ENCODE results near the gene NCBP2.

Gene NCBP2

DNA sequence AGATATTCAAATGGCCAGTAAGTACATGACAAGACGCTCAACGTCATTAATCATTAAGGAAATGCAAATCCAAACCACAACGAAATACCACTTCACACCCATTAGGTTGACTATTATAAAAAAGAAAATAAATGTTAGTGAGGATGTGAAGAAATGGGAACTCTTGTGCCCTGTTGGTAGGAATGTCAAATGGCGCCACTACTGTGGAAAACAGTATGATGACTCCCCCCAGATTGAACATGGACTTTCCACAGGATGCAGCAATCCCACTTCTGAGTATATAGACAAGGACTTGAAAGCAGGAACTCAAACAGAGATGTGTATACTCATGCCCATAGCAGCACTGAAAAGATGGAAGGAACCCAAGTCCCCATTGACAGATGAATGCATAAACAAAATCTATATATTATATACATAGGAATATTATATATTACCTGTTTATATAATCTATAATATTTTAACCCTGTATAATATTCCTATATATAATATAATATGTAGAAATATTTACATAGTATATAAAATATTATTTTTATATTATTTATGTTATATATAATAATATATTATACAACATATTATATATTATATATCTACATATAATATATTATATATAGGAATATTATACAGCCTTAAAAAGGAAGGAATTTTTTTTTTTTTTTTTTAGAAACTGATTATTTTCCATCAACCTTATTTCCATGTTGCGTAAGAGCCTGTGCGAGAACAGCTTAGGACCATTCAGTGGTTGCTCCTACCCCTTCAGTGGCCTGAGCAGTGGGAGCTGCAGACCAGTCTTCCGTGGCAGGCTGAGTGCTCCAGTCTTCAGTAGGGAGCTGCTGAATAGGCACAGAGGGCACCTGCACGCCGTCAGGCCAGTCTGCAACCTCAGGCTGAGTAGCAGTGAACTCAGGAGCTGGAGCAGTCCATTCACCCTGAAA, 43.9 kb upstream of the NCBP2 start:
- TF ChIP-seq, protein P1, sequence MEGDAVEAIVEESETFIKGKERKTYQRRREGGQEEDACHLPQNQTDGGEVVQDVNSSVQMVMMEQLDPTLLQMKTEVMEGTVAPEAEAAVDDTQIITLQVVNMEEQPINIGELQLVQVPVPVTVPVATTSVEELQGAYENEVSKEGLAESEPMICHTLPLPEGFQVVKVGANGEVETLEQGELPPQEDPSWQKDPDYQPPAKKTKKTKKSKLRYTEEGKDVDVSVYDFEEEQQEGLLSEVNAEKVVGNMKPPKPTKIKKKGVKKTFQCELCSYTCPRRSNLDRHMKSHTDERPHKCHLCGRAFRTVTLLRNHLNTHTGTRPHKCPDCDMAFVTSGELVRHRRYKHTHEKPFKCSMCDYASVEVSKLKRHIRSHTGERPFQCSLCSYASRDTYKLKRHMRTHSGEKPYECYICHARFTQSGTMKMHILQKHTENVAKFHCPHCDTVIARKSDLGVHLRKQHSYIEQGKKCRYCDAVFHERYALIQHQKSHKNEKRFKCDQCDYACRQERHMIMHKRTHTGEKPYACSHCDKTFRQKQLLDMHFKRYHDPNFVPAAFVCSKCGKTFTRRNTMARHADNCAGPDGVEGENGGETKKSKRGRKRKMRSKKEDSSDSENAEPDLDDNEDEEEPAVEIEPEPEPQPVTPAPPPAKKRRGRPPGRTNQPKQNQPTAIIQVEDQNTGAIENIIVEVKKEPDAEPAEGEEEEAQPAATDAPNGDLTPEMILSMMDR (conservative IDR thresholded peaks at IDR 0.05; ENCODE audit: low read depth, low read length) = peak; percentile 19
- H3K4me3 ChIP-seq (ENCODE audit: low read length) = no peak overlapping the region
- no peak for DNase-seq (ENCODE audit: low read depth)

DNA sequence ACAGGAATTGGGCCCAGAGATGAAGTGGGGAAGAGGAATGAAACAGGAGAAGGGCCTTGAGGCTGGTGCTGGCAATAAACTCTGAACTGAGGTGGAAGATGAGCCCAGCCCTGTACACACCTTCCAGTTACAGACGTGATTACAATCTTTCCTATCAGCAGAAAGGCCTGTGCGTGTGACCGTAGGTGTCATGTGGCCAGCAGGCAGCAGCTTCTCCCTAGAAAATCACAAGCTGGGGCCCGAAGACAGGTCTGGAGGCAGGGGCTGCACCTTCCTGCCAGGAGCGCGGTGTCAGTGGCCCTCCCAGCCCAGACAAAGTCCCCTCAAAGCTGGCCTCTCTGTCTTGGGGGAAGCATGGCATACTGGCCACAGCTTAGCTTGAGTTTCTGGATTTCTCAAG, 43.0 kb upstream of the NCBP2 start:
- TF ChIP-seq, protein P1 (conservative IDR thresholded peaks at IDR 0.05; ENCODE audit: low read depth, low read length) = no peak
- no peak overlapping the region for H3K4me3 ChIP-seq (ENCODE audit: low read length)
- no peak for DNase-seq (ENCODE audit: low read depth)

DNA sequence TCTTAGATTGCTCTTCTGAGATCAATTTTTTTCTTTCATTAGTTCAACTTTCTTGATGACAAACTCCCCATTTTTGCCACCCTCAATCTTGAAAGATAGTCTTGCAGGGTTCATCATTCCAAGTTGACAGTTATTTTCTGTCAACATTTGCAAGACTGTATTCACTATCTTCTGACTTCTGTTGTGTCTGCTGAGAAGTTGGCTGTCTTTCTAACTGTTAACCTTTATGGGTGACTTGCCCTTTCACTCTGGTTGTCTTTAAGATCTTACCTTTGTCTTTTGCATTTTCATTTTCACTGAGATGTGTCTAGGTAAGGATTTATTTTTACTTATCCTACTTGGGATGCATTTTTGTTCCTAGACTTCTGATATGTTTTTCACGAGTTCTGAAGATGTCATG, 40.9 kb upstream of the NCBP2 start:
- TF ChIP-seq, protein P1 (conservative IDR thresholded peaks at IDR 0.05; ENCODE audit: low read depth, low read length) = no peak
- H3K4me3 ChIP-seq (ENCODE audit: low read length) = no peak overlapping the region
- DNase-seq (ENCODE audit: low read depth) = no peak

DNA sequence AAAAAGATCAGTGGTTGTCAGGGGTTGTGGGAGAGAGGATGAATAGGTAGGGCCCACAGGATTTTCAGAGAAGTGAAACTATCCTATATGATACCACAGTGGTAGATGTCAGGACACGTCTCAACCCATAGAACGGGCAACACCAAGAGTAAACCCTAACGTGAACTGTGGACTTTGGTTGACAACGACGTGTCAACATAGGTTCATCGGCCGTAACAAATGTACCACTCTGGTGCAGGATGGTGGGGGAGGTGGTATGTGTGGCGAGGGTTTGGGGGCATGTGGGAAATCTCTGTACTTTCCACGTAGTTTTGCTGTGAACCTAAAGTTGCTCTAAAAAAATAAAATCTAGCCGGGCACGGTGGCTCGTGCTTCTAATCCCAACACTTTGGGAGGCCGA, 39.3 kb upstream of the NCBP2 start:
- TF ChIP-seq, protein P1 (conservative IDR thresholded peaks at IDR 0.05; ENCODE audit: low read depth, low read length) = no peak
- DNase-seq (ENCODE audit: low read depth) = no peak
- no peak overlapping the region for H3K4me3 ChIP-seq (ENCODE audit: low read length)

DNA sequence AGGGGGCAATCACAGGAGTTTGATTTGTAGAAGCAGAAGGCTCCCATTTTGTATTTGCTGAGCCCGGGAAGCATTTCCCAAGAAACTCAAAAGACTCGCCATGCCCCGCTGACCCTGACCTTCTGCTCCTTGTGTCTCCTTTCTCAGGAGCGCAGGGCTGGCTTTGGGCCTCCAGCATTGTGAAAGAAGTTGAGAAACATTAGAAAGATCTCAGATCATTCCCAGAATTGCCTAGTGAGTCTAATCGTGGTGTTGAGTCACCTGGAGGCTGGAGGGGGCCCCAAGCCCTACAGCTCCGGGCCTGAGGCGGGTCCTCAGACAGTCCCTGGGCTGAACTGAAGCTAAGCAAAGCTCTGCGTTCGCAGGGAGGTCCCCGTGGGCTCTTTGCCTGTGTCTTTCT, 37.2 kb upstream of the NCBP2 start:
- DNase-seq (ENCODE audit: low read depth) = no peak
- H3K4me3 ChIP-seq (ENCODE audit: low read length) = no peak overlapping the region
- TF ChIP-seq, protein P1 (conservative IDR thresholded peaks at IDR 0.05; ENCODE audit: low read depth, low read length) = no peak

DNA sequence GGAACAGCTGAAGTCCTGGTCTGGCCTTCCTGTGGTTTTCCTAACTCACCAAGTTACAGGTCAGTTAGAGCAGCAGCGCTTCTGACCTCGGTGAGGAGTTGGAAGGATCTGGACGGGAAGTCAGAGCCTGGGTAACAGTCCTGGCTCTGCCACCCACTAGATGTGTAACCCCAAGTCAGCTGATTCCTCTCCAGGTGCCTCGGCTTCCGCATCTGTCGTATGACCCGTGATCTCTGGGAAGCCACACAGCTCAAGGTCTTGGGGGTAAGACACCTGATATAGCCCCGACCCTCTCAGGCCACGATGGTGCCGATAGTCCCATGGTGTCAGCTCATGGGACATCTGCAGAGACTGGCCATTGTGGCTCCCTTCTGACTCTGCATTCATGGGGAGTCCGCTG, 34.6 kb upstream of the NCBP2 start:
- no peak for DNase-seq (ENCODE audit: low read depth)
- H3K4me3 ChIP-seq (ENCODE audit: low read length) = no peak overlapping the region
- TF ChIP-seq, protein P1 (conservative IDR thresholded peaks at IDR 0.05; ENCODE audit: low read depth, low read length) = no peak

DNA sequence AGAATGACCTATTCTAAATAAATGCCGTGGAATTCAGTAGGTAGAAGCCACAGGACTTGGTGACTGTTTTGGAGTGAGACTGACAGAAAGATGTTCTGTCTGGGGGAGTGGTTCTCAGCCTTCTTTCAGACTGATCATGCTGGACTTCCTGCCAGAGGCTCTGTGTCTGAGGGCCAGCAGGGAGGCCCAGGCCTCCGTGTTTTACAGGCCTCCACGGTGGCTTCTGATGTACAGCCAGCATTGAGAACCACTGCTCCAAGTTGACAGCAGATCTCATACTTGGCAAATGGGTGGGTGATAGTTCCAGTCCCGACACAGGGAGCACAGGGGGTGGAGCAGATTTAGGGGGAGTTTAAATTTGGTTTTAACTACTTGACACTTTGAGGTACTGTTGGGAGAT, 33.0 kb upstream of the NCBP2 start:
- no peak for DNase-seq (ENCODE audit: low read depth)
- TF ChIP-seq, protein P1 (conservative IDR thresholded peaks at IDR 0.05; ENCODE audit: low read depth, low read length) = no peak
- no peak overlapping the region for H3K4me3 ChIP-seq (ENCODE audit: low read length)
